Measurements from ENCODE around the gene ENDOG. TPM values are rescaled to one million over a fixed set of nuclear protein-coding genes. Genes with fewer than 3 reads are reported as not detected.

ENDOG gene
- polyA plus RNA-seq, 1 donor from 2014 or later, result 61.5 TPM

- Histone ChIP-seq H3K4me2 (ENCODE audit: low read length) (no peak overlapping the region), H4K20me1 (ENCODE audit: insufficient read depth) (no peaks in the 10 kb centered on the region), H3K27me3 (ENCODE audit: insufficient read depth, low read depth, low read length) (no peaks in the 10 kb centered on the region), H3F3A (ENCODE audit: insufficient read depth, low read length, poor library complexity, severe bottlenecking) (no peaks in the 10 kb centered on the region), H3K9me2 (ENCODE audit: insufficient read depth, low read length) (no peaks in the 10 kb centered on the region), H3K79me2 (replicated peaks; ENCODE audit: insufficient read depth, low read length) (no peaks in the 10 kb centered on the region), H2AFZ (ENCODE audit: low read depth, low read length) (no peak overlapping the region), H3K27ac (ENCODE audit: low read length) (no peak overlapping the region), H3K9ac (ENCODE audit: low read length) (no peak overlapping the region), H3K4me3 (ENCODE audit: low read length) (no peak overlapping the region), H3K9me3 (ENCODE audit: low read length) (no peaks in the 10 kb centered on the region), H3K36me3 (ENCODE audit: insufficient read depth, low read length) (no peaks in the 10 kb centered on the region)
- no peak for TF ChIP-seq RAD21 (conservative IDR thresholded peaks at IDR 0.05)
- TF ChIP-seq CTCF (IDR thresholded peaks at IDR 0.05; ENCODE audit: poor library complexity, severe bottlenecking), result no peak
- no peak for TF ChIP-seq POLR2AphosphoS5 (IDR thresholded peaks at IDR 0.05)
- no peak for TF ChIP-seq MXI1 (conservative IDR thresholded peaks at IDR 0.05; ENCODE audit: poor library complexity, severe bottlenecking)
- TF ChIP-seq REST (IDR thresholded peaks at IDR 0.05; ENCODE audit: borderline replicate concordance), result no peak
- no peak for TF ChIP-seq EZH2 (IDR thresholded peaks at IDR 0.05; ENCODE audit: borderline replicate concordance, insufficient read depth, low read length, poor library complexity, severe bottlenecking)
- TF ChIP-seq EP300 (conservative IDR thresholded peaks at IDR 0.05; ENCODE audit: poor library complexity, severe bottlenecking), result no peak
- TF ChIP-seq SMC3 (conservative IDR thresholded peaks at IDR 0.05; ENCODE audit: poor library complexity), result no peak
- TF ChIP-seq TAF1 (IDR thresholded peaks at IDR 0.05; ENCODE audit: low read depth), result no peak
Measured at GRCh38 chr9:128833696-128834095, 15.4 kb downstream of the ENDOG start.

GRCh38 chr9:128835246-128836210 is 17.2 kb downstream of the ENDOG start:
- Histone ChIP-seq H3K27me3 (ENCODE audit: insufficient read depth, low read depth, low read length) (no peaks in the 10 kb centered on the region), H4K20me1 (ENCODE audit: insufficient read depth) (no peaks in the 10 kb centered on the region), H3F3A (ENCODE audit: insufficient read depth, low read length, poor library complexity, severe bottlenecking) (no peaks in the 10 kb centered on the region), H2AFZ (ENCODE audit: low read depth, low read length) (no peak overlapping the region), H3K4me2 (ENCODE audit: low read length) (no peak overlapping the region), H3K36me3 (ENCODE audit: insufficient read depth, low read length) (no peaks in the 10 kb centered on the region), H3K27ac (ENCODE audit: low read length) (no peak overlapping the region), H3K79me2 (replicated peaks; ENCODE audit: insufficient read depth, low read length) (no peaks in the 10 kb centered on the region), H3K4me3 (ENCODE audit: low read length) (no peak overlapping the region), H3K9me3 (ENCODE audit: low read length) (no peaks in the 10 kb centered on the region), H3K9me2 (ENCODE audit: insufficient read depth, low read length) (no peaks in the 10 kb centered on the region), H3K9ac (ENCODE audit: low read length) (no peak overlapping the region)
- no peak for TF ChIP-seq CTCF (IDR thresholded peaks at IDR 0.05; ENCODE audit: poor library complexity, severe bottlenecking)
- no peak for TF ChIP-seq SMC3 (conservative IDR thresholded peaks at IDR 0.05; ENCODE audit: poor library complexity)
- no peak for TF ChIP-seq REST (IDR thresholded peaks at IDR 0.05; ENCODE audit: borderline replicate concordance)
- TF ChIP-seq EZH2 (IDR thresholded peaks at IDR 0.05; ENCODE audit: borderline replicate concordance, insufficient read depth, low read length, poor library complexity, severe bottlenecking), result no peak
- TF ChIP-seq POLR2AphosphoS5 (IDR thresholded peaks at IDR 0.05), result no peak
- no peak for TF ChIP-seq EP300 (conservative IDR thresholded peaks at IDR 0.05; ENCODE audit: poor library complexity, severe bottlenecking)
- no peak for TF ChIP-seq RAD21 (conservative IDR thresholded peaks at IDR 0.05)
- TF ChIP-seq TAF1 (IDR thresholded peaks at IDR 0.05; ENCODE audit: low read depth), result no peak
- no peak for TF ChIP-seq MXI1 (conservative IDR thresholded peaks at IDR 0.05; ENCODE audit: poor library complexity, severe bottlenecking)
